HG03439 (cell line): Measurements from ENCODE around the gene BBS9.
A peak's percentile ranks its signal among the peaks of the same experiment; 100 is the strongest.
"Not testable (repeated sequence)": the region's sequence is repeated elsewhere in the genome, so short reads cannot be mapped to it uniquely, and the experiment has no call there.

ENCODE experiments used
- ATAC-seq: cut with Tn5 transposase; IDR thresholded peaks from one replicate; pipeline ENCODE4 v1.9.1; 2021; ENCODE audit warnings: mild to moderate bottlenecking, moderate library complexity; ENCODE audit not compliant: unreplicated experiment

The BBS9 gene

GRCh38 chr7:33128990-33129805, at the start of gene BBS9:
BBS9 (plus strand) TSS chr7:33129564; CDS start chr7:33146253, 16,689 bp downstream.
- peak; percentile 100 for ATAC-seq

DNA sequence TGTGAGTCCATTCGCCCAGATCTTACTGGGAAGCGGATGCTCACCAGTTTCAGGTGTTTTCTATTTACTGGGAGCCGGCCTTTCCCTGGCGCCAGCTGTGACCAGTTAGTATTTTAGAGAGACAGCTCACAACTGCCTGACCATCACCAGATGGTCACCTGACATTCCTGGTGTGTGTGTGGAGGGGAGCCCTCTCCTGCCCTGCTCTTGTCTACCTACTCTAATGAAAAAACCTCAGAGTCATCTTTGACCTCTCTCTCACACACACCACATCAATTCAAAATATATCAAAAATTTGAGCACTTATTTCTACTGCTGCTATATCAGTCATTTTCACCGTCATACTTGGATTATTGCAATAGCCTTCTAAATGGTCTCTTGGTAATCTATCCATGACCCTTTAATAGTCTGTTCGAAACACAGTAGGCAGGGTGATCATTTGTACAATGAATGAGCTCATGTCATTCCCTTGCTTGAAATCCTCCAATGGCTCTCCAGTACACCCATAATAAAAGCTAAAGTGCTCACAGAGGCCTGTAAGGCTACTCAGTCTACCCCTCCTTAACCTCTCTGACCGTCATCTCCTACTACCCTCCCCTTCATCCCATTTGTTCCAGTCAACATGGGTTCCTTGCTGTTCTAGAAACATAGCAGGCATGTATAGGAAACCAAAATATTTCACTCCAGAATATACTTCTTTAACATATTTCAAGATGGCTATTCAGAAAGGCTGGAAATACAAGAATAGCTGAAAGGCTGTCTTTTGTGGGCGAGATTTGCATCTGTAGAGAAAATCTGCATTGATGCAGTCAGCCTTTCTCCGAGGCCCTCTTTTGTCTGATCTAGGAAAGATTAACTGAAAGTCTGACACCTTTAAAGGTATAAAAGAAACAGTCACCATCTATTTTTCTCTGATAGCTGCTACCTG, 49.3 kb upstream of the BBS9 start:
- no peak for ATAC-seq

DNA sequence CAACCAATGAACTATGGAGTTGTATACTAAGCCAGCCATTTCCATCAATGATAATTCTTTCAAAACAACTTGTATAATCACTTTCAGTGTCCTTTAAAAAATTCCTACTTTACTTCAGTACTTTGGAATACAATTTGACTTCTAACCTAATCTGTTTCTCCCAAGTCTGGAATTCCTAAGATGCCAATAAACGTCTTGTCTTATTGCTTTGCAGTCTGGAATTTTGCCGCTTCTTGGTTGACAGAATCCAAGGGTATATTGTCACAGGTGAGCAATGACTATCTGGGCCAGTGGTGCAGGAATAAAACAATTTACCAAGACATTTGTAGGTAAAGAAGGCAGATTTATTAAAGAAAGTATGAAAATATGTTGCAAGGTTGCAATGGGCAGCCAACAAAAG, 42.0 kb upstream of the BBS9 start:
- no peak for ATAC-seq

- ATAC-seq: no peak
These were observed 41.5 kb upstream of the BBS9 start for GRCh38 chr7:33087858-33088257.

DNA sequence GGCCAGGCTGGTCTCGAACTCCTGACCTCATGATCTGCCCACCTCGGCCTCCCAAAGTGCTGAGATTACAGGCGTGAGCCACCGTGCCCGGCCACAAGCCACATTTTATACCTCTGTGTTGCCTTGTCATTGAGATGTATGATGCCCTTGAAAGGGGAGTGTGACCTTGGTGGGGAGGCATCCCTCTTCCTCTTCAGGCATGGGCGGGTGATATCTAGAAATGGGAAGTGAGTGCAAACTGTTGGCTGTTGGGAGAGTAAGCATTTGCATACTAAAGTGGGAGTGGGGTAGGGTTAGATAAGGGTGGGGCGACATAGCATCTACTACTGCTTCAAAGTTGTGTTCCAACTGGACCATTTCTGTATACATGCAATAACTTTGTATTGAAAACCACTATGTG, 40.2 kb upstream of the BBS9 start:
- no peak for ATAC-seq

DNA sequence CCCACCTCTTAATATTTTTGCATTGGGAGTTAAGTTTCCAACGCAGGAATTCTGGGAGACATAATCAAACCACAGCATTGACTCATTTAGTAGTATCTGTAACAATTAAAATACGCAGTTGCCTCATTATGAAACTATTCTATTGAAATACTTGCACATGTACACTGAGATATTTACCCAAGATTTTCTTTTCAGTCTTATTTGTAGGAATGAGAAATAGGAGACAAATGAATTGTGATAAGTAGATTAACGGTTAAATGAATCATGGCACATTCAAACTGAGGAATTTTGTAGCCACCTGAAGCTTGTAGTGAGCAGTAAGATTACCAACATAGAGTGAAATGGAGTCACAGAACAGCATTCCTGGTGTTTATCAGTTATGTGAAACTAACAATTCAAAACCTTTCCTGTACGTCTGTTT, 38.2 kb upstream of the BBS9 start:
- no peak for ATAC-seq

DNA sequence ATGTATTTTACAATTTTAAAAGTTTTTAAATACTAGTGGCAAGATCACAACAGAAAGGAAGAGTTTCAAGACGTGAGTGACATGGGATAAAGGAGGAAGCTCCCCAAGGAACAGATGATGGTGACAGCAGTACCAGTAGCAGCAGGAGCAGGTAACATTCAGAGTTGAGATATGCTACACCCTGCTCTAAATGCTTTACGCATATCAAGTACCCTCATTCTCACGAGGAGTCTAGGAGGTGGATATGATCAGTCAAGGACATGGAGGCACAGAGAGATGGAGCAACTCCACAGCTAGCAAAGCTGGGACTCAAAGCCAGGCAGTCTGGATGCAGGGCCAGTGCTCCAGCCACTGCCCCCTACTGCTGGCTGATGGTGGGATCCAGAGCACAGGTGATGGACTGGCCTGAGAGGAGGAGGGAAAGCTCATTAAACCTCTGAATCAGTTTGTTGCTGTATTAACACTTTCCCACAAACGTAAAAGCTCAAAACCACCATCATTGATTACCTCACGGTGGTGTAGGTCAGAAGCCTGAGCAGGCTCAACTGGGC, 37.6 kb upstream of the BBS9 start:
- ATAC-seq: no peak

DNA sequence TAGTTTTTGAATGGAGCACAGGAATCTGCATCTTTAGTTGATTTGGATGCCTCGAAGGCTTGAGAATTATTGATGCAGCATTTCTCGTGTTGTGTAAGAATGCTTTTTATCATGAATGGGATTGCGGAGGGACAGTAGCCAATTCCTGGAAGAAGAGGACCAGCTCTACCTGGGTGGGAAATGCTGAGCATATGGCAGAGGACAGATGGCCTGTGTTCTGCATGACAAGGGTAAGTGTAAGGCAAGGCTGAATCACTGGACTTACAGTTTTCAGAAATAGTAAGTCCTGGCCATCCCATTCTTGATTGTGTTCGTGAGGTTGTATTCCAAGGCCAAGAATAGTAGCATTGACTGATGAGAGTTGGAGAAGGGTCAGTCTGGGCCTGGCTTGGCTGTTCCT, 36.1 kb upstream of the BBS9 start:
- no peak for ATAC-seq

- ATAC-seq: not testable (repeated sequence)
These were observed 34.6 kb upstream of the BBS9 start for GRCh38 chr7:33094745-33095275.

GRCh38 chr7:33099154-33099940, 30.0 kb upstream of the BBS9 start:
- no peak for ATAC-seq

DNA sequence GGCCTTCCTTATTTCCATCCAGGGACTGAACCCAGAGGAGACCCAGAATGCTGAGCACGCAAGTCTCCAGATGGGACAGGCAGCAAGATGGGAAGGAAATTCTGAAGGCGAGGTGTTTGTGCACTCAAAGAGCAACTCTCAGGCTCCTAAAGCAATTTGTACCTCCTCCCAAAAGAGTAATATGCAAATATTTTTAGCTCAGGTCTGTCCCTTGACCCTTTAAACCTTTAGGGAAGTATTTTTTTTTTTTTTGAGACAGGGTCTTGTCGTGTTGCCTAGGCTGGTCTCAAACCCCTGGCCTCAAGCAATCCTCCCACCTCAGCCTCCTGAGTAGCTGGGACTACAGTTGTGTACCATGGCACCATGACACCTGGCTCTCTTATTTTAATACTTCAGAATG, 28.6 kb upstream of the BBS9 start:
- no peak for ATAC-seq

DNA sequence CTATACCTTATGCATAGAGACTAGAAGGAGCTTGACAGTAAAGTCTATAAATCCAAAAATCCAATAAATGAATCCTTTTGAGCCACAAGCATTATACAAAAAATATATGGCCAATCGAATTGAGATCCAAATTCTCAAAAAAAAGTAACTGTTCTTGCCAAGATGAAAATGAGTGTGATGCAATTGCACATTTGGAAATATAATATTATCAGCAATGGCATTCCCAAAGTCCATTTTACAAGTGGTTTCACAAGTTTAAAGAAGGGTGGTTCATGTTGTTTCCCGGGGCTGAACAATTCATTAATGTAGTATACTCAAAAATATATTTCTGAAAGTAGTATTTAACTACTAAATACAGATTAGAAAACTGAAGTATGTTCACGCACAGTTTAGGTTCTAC, 27.5 kb upstream of the BBS9 start:
- ATAC-seq: no peak

GRCh38 chr7:33107136-33108066, 22.0 kb upstream of the BBS9 start:
- ATAC-seq: peak; percentile 35

GRCh38 chr7:33108554-33109004, 20.8 kb upstream of the BBS9 start:
- ATAC-seq: no peak

GRCh38 chr7:33109005-33109757, 20.2 kb upstream of the BBS9 start, which contains the start of gene RP9:
RP9 (minus strand) TSS chr7:33109404; CDS start chr7:33109372, 32 bp downstream.
- ATAC-seq: peak; percentile 85

DNA sequence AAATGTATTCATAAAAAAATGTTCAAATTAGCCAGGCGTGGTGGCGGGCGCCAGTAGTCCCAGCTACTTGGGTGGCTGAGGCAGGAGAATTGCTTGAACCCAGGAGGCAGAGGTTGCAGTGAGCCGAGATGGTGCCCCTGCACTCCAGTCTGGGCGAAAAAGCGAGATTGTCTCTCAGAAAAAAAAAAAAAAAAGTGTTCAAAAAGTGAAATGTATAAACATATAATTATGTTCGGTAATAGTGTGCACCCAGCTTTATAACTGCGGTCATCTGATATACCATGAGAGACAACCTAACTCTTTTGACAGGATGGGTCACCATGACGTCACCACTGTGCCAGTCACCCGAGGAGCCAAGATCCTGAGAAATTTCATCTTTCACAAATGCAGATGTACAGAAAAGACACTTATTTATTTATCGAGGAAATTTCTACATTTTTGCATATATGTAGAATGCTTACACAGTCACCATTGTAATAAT, 19.6 kb upstream of the BBS9 start:
- no peak for ATAC-seq

- no peak for ATAC-seq
These were observed 17.8 kb upstream of the BBS9 start for GRCh38 chr7:33111614-33112013.

DNA sequence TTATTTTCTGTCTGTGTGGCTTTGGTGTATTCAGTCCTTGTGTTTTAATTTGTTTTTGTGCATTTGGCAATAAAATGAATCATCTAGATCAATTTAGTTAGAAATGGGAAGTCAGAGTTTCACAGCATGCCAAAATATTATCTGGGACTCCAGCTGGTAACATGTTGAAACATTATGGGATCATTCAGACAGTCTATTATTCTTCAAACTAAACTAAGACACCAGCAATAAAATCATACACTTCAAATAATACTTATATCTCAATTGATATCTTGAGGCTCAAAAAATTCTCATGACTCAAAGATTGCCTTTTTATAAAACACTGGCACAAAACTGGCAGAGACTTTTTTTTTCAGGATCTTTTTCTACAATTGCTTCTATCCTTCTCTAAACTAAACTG, 14.4 kb upstream of the BBS9 start:
- no peak for ATAC-seq
